T-helper 1 cell treated with Interleukin-12 subunit alpha and Interleukin-12 subunit beta and Interleukin-4 antibody, amounts not matched to agents 30 μg/mL and 1 μg/mL, for 36 hours (primary cell): Measurements from ENCODE around the gene PTMS.
"Not testable (repeated sequence)": the region's sequence is repeated elsewhere in the genome, so short reads cannot be mapped to it uniquely, and the experiment has no call there.

ENCODE experiments used
- H3K27ac Mint-ChIP-seq: one replicate; pipeline ENCODE4 v1.8.0; 2021; ENCODE audit warnings: mild to moderate bottlenecking, mixed read lengths
- H3K27me3 Mint-ChIP-seq: one replicate; pipeline ENCODE4 v1.8.0; 2021; ENCODE audit warnings: low read depth, mixed read lengths
- H3K36me3 Mint-ChIP-seq: one replicate; pipeline ENCODE4 v1.8.0; 2021; ENCODE audit warnings: low read depth, mixed read lengths
- H3K4me1 Mint-ChIP-seq: one replicate; pipeline ENCODE4 v1.8.0; 2021; ENCODE audit warnings: low read depth, mixed read lengths
- H3K4me3 Mint-ChIP-seq: one replicate; pipeline ENCODE4 v1.8.0; 2021; ENCODE audit warnings: mild to moderate bottlenecking, moderate library complexity, mixed read lengths
- H3K9me3 Mint-ChIP-seq: one replicate; pipeline ENCODE4 v1.8.0; 2021; ENCODE audit warnings: mixed read lengths

PTMS gene, protein sequence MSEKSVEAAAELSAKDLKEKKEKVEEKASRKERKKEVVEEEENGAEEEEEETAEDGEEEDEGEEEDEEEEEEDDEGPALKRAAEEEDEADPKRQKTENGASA

DNA sequence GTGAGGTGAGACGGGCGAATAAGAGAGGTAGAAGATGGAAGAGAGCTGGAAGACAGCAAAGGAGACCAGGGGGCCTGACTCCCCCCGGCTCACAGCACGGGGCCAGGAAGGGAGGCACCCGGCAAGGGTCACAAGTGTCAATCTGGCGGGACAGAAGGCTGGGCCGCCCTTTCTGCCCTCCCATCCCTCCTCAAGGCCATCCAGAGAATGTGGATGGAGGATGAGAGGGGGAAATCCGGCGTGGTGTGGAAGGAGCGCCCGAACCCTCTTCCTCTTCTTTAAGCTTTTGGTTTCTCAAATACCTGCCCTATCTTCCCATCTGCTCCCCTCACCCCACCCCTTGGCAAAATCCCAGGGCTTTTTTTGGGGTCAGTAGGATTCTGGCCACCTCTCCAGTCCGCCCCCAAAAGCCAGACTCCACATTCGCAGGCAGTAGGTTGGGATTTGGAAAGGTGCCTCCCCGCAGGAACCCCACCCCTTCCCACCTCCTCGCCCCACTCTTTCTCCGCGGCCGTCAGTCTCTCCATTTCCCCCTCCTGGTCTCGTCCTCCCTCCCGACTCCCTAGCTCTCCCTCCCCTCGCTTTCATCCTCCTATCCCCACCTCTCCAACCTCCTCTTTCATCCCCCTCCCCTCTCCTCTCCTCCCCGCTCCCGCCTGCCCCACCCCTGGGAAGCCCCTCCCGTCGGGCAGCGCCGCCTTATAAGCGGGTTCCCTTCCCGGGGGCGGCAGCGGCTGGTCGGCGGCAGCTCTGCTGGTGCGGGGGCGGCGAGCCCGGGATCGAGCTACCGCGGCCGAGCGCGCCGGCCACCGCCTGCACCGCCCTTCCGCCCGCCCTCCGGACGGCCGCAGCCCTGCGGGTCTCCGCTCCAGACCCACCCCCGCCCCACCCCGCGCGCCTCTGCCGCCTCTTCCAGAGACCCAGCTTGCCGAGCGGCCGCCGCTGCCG is at the start of gene PTMS:
Gene PTMS, plus strand, starts transcription at position 730 of the 948 bp plus-strand sequence. CDS start 343 bp downstream, outside the sequence.
- Mint-ChIP-seq H3K36me3 (peaks cover 9% of the 10 kb centered on the region), H3K4me3 (peak within 1 kb of the TSS; percentile 90), H3K27ac (peak within 1 kb of the TSS; percentile 89), H3K27me3 (peaks cover 23% of the 10 kb centered on the region), H3K9me3 (no peaks in the 10 kb centered on the region), H3K4me1 (peaks cover 38% of the 10 kb centered on the region)

DNA sequence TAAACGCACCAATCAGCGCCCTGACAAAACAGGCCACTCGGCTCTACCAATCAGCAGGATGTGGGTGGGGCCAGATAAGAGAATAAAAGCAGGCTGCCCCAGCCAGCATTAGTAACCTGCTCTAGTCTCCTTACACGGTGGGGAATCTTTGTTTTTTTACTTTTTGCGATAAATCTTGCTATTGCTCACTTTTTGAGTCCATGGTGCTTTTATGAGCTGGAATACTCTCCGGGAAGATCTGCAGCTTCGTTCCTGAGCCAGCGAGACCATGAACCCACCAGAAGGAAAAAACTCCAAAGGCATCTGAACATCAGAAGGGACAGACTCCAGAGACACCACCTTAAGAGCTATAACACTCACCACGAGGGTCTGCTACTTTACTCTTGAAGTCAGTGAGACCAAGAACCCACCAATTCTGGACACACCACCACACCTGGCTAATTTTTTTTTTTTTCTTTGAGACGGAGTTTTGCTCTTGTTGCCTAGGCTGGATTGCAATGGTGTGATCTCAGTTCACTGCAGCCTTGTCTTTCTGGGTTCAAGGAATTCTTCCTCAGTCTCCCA is 49.2 kb upstream of the PTMS start:
- no peaks in the 10 kb centered on the region for H3K9me3 Mint-ChIP-seq

DNA sequence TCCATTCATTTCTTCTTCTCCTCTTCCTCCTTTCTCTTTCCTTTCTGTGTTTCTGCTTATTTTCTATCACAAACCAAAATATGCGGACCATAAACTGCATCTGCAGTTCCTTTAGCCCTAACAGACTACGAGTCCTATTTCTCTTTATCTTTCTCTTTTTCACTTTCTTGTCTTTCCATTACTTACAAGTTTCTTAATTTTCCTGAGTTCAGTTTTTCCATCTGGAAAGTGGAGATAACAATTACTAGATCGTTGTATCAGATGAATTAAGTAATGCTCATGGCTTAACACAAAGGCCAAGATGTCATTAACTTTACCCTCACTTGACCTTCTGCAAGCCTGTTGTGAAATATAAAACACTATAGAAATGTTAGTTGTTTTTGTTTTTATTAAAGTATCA is 43.3 kb upstream of the PTMS start:
- H3K4me3 Mint-ChIP-seq = no peak overlapping the region
- no peaks in the 10 kb centered on the region for H3K27me3 Mint-ChIP-seq
- H3K36me3 Mint-ChIP-seq = peaks cover 4% of the 10 kb centered on the region
- no peaks in the 10 kb centered on the region for H3K9me3 Mint-ChIP-seq
- H3K4me1 Mint-ChIP-seq = peaks cover 17% of the 10 kb centered on the region
- H3K27ac Mint-ChIP-seq = no peak overlapping the region

More for the DNA sequence above, 49.2 kb upstream of the PTMS start:
- H3K27ac Mint-ChIP-seq = no peak overlapping the region
- peaks cover 4% of the 10 kb centered on the region for H3K27me3 Mint-ChIP-seq
- no peak overlapping the region for H3K4me3 Mint-ChIP-seq
- no peaks in the 10 kb centered on the region for H3K4me1 Mint-ChIP-seq
- no peaks in the 10 kb centered on the region for H3K36me3 Mint-ChIP-seq

DNA sequence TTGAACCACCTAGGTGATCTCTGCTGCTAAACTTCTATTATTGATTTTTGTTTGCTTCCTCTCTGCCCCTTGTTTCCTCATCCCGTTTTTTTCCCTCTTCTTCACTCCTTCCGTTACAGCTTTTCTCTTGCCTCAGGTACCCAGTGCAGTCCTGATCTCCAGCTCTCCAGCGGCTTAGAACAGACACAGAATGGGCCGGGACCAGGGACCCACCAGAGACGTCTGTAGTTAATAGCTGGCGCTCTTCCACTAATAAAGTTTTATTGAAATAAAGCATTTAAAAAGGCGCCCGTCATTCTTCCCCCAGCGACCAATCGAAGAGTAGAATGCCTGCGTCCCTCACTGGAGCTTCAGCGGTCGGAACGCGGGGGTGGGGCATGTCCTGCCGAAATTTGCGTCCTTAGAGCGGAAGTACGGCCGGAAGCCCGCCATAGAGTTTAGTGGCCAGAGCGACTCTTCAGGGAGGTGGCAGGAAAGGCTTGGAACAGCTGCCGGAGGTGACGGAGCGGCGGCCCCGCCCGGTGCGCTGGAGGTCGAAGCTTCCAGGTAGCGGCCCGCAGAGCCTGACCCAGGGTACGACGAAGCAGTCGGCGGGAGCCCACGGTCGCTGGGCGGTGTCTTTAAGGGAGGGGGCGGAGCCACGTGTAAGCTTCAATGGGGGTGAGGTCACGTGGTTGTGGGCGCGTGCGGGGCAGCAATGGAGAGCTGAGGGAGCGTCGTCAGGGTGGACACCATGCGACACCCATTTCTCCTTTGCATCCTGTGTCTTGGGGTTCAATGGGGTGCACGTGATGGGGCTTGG is 42.4 kb upstream of the PTMS start, which contains the start of gene COPS7A:
Gene COPS7A, plus strand, starts transcription at position 440 of the 802 bp plus-strand sequence. CDS start 611 bp downstream, outside the sequence.
- no peaks in the 10 kb centered on the region for H3K9me3 Mint-ChIP-seq
- peak within 1 kb of the TSS; percentile 93 for H3K27ac Mint-ChIP-seq
- peaks cover 17% of the 10 kb centered on the region for H3K4me1 Mint-ChIP-seq
- H3K27me3 Mint-ChIP-seq = no peaks in the 10 kb centered on the region
- peak within 1 kb of the TSS; percentile 91 for H3K4me3 Mint-ChIP-seq
- H3K36me3 Mint-ChIP-seq = peaks cover 4% of the 10 kb centered on the region

DNA sequence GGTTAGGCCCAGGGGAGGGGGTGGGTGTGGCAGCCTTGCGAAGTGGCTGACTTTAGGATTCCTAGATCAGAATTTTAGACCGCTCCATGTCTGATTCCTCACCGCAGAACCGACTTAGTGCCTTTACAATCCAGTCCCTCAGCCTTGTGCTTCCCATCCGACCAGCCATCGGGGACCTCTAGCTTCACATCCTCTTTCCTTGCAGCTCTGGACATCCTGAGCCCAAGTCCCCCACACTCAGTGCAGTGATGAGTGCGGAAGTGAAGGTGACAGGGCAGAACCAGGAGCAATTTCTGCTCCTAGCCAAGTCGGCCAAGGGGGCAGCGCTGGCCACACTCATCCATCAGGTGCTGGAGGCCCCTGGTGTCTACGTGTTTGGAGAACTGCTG is 41.8 kb upstream of the PTMS start:
- Mint-ChIP-seq H3K4me1 (peaks cover 17% of the 10 kb centered on the region), H3K27ac (peak overlapping the region; percentile 93), H3K36me3 (peaks cover 5% of the 10 kb centered on the region), H3K9me3 (no peaks in the 10 kb centered on the region), H3K4me3 (peak overlapping the region; percentile 91), H3K27me3 (no peaks in the 10 kb centered on the region)

DNA sequence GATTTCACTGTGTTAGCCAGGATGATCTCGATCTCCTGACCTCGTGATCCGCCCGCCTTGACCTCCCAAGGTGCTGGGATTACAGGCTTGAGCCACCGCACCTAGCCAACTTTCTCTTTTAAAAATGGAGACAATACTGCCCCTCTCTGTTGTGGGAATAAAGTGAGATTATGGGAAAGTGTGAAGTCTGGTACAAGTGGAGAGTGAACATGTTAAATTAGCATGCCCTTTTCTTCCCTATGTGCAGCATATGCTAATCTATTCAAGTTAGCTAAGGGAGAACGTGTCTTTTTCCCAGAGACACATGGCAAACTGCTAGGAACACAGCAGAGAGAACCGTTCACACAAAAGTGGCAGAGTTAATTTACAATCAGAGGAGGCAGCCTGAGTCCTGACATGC is 40.8 kb upstream of the PTMS start:
- H3K36me3 Mint-ChIP-seq = peaks cover 12% of the 10 kb centered on the region
- peak overlapping the region; percentile 52 for H3K27ac Mint-ChIP-seq
- no peaks in the 10 kb centered on the region for H3K9me3 Mint-ChIP-seq
- no peaks in the 10 kb centered on the region for H3K27me3 Mint-ChIP-seq
- H3K4me1 Mint-ChIP-seq = peaks cover 17% of the 10 kb centered on the region
- H3K4me3 Mint-ChIP-seq = peak overlapping the region; percentile 61

DNA sequence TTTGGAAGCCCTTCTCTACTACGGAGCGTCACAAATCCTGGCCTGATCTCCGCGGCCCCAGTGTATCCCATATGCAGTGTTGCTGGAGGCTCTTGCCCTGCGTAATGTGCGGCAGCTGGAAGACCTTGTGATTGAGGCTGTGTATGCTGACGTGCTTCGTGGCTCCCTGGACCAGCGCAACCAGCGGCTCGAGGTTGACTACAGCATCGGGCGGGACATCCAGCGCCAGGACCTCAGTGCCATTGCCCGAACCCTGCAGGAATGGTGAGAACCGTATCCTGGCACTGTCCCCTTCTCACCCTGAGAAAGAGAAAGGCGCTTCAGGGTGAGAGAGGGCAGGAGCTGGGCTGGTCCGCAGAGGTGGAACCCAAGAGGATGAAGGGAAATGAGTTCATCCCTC is 37.0 kb upstream of the PTMS start:
- Mint-ChIP-seq H3K27me3 (no peaks in the 10 kb centered on the region), H3K27ac (no peak overlapping the region), H3K36me3 (peaks cover 20% of the 10 kb centered on the region), H3K4me3 (no peak overlapping the region), H3K9me3 (no peaks in the 10 kb centered on the region), H3K4me1 (peaks cover 9% of the 10 kb centered on the region)

DNA sequence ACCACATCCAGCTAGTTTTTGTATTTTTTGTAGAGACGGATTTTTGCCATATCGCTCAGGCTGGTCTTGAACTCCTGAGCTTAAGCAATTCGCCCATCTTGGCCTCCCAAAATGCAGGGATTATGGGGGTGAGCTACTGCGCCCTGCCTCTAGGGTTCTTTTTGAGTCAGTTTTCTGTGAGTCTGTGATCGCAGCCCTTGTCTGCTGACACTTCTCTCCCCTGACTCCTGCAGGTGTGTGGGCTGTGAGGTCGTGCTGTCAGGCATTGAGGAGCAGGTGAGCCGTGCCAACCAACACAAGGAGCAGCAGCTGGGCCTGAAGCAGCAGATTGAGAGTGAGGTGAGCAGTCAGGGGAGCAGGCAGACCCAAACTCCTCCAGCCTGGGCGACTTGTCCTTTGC is 36.0 kb upstream of the PTMS start:
- Mint-ChIP-seq H3K27ac (no peak overlapping the region), H3K27me3 (no peaks in the 10 kb centered on the region), H3K36me3 (peaks cover 20% of the 10 kb centered on the region), H3K4me3 (no peak overlapping the region), H3K4me1 (peaks cover 3% of the 10 kb centered on the region), H3K9me3 (no peaks in the 10 kb centered on the region)

DNA sequence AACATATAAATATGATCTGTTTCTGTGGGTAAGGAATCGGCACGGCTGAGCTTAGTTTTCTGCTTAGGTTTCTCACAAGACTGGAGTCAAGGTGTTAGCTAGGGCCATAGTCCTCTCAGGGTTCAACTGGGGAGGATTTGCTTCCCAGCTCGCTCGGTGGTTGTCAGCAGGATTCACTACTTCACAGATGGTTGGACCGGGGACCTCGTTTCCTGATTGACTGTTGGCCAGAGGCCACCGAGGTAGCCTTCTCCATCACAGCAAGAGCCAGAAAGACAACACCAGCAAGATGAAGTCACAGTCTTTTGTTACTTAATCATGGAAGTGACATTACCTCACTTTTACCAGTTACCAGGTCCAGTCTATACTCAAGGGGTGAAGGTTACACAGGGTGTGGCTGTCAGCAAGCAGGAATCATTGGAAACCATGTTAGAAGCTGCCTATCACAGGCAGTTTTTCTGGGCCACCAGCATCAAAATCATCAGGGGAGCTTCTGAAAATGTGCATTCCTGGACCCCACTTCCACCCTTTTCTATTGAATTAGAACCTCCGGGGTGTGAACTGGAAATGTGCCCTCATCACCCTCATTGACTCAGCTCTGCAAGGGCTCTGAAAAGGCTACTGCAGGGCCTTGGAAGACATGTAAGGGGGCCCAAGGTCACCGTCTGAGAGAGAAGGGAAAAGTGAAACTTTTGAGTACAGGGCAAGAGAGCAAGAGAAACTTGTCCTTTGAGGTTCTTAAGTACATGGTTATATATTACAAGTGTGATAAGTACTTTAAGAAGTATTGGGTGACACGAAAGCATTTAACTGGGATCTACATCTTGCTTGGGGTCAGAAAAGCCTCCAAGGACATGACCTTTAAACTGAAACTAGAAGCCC is 31.4 kb upstream of the PTMS start:
- Mint-ChIP-seq H3K36me3 (peaks cover 18% of the 10 kb centered on the region), H3K27me3 (no peaks in the 10 kb centered on the region), H3K4me1 (peaks cover 7% of the 10 kb centered on the region), H3K4me3 (no peak overlapping the region), H3K27ac (no peak overlapping the region), H3K9me3 (no peaks in the 10 kb centered on the region)

DNA sequence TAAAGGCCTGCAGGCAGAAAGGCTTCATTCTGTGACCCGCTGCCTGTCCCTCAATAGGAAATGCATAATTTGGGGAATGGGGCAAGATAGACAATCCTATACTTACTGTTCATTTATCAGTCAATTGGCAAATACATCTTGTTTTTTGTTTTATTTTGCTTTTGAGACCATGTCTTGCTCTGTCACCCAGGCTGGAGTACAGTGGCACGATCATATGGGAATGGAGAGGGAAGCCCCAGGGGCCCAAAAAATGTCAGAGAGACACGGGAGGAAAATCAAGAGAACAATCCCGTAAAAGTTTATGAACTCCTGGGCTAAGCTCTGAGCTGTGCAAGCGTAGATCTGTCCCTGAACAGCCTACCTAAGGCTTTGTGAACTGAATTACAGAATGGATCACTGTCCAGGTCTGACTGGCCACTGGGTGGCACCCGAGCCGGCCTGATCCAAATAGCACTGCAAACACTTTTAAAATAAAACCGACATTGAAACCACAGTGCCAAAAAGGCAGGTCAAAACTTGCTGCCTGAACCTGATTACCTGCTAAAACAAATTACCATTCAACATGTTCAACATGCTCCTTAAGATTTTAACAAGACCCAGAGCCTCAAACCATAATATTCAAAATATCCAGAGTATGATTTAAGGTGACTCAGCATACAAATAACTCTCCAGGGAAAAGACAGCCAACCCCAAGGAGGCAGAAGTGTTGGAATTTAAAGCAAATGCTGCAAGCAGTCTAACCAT is 30.5 kb upstream of the PTMS start:
- H3K27me3 Mint-ChIP-seq = no peaks in the 10 kb centered on the region
- H3K27ac Mint-ChIP-seq = no peak overlapping the region
- H3K4me3 Mint-ChIP-seq = no peak overlapping the region
- peaks cover 7% of the 10 kb centered on the region for H3K4me1 Mint-ChIP-seq
- H3K36me3 Mint-ChIP-seq = peaks cover 13% of the 10 kb centered on the region
- no peaks in the 10 kb centered on the region for H3K9me3 Mint-ChIP-seq

DNA sequence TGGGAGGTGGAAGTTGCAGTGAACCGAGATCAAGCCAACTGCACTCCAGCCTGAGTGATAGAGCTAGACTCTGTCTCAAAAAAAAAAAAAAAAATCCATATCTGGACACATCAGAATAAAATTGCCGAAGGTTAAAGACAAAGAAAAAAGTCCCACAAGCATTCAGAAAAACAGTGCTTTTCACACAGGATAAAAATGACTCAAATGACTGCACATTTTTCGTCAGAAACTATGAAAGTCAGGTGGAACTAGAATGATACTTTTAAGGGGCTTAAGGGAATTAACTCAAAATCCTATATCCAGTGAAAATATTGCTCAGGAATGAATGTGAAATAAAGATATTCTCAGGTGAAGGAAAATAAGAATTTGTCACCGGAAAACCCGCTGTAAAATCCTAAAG is 29.4 kb upstream of the PTMS start:
- Mint-ChIP-seq H3K9me3 (no peaks in the 10 kb centered on the region), H3K27me3 (no peaks in the 10 kb centered on the region), H3K27ac (no peak overlapping the region), H3K4me1 (peaks cover 7% of the 10 kb centered on the region), H3K36me3 (peaks cover 7% of the 10 kb centered on the region), H3K4me3 (no peak overlapping the region)

DNA sequence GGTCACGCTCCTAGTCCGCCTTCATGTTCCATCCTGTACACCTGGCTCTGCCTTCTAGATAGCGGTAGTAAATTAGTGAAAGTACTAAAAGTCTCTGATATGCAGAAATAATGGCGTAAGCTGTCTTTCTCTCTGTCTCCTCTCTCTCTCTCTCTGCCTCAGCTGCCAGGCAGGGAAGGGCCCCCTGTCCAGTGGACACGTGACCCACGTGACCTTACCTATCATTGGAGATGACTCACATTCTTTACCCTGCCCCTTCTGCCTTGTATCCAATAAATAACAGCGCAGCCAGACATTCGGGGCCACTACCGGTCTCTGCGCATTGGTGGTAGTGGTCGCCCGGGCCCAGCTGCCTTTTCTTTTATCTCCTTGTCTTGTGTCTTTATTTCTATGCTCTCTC is 24.1 kb upstream of the PTMS start:
- not testable (repeated sequence) for H3K9me3 Mint-ChIP-seq, H3K27ac Mint-ChIP-seq, H3K4me3 Mint-ChIP-seq, H3K27me3 Mint-ChIP-seq
- Mint-ChIP-seq H3K36me3 (peaks cover 11% of the 10 kb centered on the region), H3K4me1 (peaks cover 21% of the 10 kb centered on the region)

DNA sequence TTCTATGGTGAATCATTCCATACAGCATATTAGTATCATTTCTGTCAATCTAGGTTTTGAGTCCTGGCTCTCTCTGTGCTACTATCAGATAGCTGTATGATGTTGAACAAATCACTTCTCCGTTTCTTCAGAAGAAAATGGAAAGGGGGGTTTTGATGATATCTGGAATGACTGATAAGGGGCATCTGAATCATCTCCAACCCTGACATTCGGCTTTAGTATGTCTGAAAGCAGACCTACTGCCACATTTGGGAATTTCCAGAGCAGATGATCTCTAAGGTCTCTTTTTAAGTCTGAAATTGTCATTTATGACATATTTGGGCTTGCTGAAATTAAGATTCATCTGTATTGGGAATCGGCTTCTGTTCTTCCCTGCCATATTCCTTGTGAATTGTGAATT is 23.3 kb upstream of the PTMS start:
- H3K4me1 Mint-ChIP-seq = peaks cover 21% of the 10 kb centered on the region
- H3K36me3 Mint-ChIP-seq = peaks cover 18% of the 10 kb centered on the region
- no peaks in the 10 kb centered on the region for H3K27me3 Mint-ChIP-seq
- H3K4me3 Mint-ChIP-seq = no peak overlapping the region
- peaks cover 3% of the 10 kb centered on the region for H3K9me3 Mint-ChIP-seq
- H3K27ac Mint-ChIP-seq = no peak overlapping the region
